HG03175 (cell line): ENCODE data around the gene SCARF2.
"Not testable (repeated sequence)": the region's sequence is repeated elsewhere in the genome, so short reads cannot be mapped to it uniquely, and the experiment has no call there.

Source experiments
- ATAC-seq: cut with Tn5 transposase; IDR thresholded peaks from one replicate; pipeline ENCODE4 v1.9.1; 2021; ENCODE audit warnings: mild to moderate bottlenecking, moderate library complexity; ENCODE audit not compliant: unreplicated experiment

The SCARF2 gene

DNA sequence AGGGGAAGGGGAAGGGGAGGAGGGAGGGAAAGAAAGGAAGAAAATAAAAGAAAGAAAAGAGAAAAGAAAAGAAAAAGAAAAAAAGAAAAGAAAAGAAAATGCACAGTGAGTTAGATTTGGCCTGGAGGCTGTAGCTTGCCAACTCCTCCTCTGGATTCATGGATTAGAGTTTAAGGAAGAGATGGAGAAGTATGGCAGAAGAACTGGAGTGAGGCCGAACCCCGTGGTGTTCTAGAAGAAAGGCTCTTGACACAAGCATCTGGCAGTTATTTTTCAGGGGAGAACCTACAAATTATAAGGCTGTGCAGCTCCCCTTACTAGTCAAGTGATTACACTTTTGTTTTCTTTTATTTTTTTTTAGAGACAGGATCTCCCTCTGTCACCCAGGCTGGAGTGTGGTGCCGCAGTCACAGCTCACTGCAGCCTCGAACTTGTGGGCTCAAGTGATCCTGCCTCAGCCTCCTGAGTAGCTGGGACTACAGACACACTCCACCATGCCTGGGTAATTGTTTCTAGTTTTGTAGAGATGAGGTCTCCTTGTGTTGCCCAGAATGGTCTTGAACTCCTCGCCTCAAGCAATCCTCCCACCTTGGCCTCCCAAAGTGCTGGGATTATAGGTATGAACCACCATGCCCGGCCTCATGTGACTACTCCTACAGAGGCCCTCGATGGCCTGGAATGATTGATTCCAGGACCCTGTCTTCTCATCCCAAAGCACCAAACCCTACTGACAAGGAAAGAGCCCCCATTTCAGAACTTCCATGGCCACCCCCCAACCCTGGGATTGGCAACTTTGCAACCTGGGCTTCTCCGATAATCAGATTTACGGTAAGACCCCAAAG is 24.2 kb downstream of the SCARF2 start:
- ATAC-seq: no peak

DNA sequence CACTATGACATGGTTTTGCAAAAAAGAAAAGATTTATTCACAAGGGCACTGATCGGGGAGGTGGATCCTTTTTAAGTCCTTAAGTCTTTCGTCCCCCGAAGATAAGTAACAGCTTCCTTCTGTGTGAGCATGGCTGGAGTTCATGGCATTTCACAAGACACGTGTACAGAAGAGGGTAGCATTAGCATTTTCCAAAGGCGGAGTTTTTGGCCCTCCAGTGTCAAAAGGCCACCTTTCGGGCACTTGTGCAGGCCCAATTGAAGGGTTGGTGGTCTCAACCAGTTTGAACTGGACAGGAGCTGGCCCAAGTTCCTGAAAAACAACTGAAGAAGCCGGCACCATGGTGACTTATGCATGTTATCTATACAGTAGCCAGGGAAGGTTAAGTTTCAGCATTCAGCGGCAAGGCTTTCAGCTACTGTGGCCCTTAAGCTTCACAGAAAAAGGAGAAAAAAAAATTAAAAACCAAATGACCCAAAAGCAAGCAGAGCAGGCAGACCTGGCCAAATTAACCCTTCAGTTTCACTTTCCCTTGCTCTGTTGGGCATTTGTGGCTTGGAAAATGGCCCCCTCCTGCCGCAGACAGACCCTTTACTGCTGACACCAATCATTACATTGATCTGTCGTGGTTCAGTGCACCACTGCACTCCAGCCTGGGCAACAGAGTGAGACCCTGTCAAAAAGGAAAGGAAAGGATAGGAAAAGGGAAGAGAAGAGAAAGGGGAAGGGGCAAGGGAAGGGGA is 25.0 kb downstream of the SCARF2 start:
- ATAC-seq: no peak

DNA sequence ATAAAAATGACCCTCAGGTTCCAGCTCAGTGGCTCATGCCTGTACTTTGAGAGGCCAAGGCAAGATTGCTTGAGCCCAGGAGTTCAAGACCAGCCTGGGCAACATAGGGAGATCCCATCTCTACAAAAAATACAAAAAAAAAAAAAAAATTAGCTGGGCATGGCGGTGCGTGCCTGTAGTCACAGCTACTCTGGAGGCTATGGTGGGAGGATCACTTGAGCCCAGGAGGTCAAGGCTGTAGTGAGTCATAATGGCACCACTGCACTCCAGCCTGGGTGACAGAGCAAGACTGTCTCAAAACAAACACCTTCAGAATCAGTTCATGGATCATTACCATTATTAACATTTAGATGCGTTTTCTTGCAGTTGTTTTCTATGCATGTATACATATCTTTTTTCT is 28.2 kb downstream of the SCARF2 start:
- not testable (repeated sequence) for ATAC-seq

DNA sequence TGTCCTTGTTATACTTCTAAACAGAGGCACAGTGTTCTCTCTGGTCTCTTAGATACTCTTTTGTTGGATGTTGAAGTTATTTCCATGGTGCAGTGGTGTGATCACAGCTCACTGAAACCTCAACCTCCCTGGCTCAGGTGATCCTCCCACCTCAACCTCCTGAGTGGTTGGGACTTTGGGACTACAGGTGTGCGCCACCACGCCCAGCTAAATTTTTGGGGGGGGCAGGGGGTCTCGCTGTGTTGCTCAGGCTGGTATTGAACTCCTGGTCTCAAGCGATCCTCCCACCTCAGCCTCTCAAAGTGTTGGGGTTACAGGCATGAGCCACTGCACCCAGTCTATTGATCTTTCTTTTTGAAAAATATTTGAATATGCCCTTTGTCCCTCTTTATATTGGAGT is 28.7 kb downstream of the SCARF2 start:
- no peak for ATAC-seq

DNA sequence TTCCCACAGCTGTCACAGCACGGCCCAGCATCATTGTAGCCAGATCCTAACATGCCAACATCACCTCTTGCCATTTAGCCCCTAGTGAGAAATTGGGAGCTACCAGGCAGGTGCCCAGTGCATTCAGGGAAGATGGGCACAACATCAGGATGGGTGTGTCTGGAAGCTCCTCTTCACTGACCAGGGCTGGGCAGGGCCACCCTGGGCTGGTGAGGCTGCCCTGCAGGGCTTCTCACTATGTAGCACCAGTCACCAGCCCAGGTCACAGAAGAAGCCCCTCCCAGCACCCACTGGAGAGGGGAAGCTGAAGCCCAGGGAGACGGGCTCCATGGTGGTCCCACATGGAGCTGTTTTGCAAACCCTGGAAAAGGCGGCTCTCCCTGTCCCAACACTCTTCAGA is 29.8 kb downstream of the SCARF2 start:
- no peak for ATAC-seq

DNA sequence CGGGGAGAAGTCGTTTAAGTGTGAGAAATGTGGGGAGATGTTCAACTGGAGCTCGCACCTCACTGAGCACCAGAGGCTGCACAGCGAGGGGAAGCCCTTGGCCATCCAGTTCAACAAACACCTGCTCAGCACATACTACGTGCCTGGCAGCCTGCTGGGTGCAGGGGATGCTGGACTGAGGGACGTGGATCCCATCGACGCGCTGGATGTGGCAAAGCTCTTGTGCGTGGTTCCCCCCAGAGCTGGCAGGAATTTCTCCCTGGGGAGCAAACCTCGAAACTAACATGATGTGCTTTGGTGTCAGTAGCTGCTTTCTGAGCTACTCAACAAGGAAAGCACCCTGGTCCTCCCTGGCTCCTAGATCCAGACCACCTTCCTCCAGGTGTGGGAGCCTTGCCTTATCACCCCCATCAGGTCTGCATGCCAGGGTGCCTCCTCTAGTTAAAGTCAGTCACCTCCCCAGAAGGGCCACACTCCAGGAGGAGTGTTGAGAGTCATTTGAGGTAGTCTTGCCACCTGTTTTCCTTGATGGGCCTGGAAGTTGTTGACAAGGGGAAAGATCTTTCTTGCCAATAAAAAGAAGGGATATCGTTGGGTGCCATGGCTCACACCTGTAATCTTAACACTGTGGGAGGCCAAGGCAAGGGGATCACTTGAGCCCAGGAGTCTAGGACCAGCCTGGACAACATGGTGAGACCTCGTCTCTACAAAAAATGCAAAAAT is 30.8 kb downstream of the SCARF2 start:
- no peak for ATAC-seq

DNA sequence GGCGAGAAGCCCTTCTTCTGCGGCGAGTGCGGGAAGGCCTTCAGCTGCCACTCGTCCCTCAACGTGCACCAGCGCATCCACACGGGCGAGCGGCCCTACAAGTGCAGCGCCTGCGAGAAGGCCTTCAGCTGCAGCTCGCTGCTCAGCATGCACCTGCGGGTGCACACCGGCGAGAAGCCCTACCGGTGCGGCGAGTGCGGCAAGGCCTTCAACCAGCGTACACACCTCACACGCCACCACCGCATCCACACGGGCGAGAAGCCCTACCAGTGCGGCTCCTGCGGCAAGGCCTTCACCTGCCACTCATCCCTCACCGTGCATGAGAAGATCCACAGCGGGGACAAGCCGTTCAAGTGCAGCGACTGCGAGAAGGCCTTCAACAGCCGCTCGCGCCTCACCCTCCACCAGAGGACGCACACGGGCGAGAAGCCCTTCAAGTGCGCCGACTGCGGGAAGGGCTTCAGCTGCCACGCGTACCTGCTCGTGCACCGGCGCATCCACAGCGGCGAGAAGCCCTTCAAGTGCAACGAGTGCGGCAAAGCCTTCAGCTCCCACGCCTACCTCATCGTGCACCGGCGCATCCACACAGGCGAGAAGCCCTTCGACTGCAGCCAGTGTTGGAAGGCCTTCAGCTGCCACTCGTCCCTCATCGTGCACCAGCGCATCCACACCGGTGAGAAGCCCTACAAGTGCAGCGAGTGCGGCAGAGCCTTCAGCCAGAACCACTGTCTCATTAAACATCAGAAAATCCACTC is 31.5 kb downstream of the SCARF2 start:
- ATAC-seq: no peak

DNA sequence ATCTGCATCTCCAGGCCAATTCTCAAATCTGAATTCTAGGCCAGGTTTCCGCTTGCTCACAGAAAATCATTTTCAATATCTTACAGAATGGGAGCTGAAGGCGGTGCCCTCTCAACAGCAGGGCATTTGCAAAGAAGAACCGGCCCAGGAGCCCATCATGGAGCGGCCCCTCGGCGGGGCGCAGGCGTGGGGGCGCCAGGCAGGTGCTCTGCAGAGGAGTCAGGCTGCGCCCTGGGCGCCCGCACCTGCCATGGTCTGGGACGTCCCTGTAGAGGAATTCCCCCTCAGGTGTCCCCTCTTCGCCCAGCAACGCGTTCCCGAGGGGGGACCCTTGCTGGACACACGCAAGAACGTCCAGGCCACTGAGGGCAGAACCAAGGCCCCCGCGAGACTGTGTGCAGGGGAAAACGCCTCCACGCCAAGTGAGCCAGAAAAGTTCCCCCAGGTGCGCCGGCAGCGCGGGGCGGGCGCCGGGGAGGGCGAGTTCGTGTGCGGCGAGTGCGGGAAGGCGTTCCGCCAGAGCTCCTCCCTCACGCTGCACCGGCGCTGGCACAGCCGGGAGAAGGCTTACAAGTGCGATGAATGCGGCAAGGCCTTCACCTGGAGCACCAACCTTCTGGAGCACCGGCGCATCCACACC is 32.2 kb downstream of the SCARF2 start:
- ATAC-seq: no peak

DNA sequence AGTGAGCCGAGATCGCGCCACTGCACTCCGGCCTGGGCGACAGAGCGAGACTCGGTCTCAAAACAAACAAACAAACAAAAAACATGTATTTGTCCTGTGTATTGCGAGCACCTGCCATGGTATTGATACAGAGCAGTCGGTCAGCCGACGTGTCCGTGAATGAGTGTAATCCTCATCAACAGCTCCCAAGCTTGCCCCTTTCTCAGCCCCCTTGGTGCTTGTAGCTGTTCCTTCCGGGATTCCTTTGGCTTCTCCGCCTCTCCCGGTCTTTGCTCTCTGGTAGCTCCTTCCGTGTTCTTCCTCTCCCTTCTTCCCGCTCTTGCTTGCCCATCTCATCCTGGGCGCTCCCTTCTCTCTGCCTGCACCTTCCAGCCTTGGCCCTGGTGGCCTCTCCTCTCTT is 32.7 kb downstream of the SCARF2 start:
- ATAC-seq: no peak

DNA sequence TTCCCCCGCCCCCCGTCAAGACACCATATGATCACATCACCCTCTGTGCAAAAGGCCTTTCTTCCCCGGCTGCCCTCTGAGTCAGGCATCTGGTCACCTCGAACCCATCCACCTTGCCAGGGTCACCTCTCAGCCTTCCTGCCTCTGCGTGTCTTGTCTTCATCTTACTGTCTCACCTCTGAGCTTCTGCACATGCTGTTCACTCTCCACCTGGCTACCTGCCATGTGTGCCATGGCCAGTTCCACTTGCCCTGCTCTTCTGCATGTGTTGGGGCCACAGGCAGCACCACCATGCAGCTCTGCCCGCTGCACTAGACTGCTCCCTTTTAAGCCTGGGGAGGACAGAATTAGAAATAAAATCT is 33.9 kb downstream of the SCARF2 start:
- no peak for ATAC-seq

DNA sequence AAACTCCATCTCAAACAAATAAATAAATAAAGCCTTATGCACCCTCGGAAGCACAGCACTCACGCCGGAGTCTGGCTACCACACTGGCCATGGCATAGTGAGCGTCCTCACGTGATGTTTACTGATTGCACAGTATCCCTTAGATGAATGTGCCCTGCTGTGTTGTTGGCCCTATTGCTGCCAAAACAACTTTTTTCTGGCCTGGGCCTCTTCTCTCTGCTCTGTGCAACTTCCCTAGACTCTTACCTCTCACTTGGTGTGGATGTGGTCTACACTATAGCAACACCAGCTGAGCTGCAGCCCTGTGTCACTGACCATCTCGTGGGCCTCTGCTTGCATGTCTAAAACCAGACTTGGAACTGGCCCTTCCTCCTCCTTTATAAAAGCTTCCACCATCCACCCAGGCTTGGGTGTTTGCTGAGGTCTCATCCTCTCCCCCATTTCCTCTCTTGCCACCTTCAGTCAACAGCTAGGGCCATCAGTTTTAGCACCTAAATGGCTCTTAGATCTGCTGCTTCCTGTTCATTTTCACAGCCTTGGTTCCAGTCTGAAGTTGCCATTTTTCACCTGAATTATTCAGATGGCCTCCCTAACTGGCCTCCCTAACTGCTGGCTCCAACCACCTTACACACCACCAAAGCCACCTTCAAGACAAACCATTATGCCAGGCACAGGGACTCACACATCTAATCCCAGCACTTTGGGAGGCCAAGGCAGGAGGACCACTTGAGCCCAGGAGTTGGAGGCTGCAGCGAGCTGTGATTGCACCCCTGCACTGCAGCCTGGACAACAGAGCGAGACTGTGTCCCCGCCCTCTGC is 34.5 kb downstream of the SCARF2 start:
- no peak for ATAC-seq

DNA sequence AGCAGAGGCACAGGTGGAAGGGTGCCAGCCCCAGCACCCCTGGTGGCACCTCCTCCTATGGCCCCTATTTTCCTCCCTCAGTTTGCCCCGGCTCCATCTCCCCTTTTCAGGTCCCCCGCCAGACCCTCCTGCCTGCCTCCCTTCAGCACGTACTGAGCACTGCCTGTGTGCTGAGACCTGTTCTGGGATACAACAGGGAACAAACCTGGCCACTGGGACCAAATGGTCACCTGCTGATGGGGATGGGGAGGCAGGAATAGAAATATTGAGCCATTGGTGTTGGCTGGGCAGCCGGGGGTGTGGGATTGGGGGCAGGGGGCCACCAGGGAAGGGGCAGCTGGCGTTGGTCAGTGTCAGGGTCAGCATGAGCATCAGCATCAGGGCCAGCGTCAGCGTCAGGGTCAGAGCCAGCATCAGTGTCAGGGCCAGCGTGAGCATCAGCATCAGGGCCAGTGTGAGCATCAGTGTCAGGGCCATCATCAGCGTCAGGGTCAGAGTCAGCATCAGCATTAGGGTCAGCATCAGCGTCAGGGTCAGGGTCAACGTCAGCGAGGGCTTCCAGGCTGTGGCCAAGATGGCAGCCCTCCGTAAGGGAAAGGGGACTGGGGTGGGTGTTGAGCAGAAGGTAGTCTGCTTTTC is 36.1 kb downstream of the SCARF2 start:
- no peak for ATAC-seq

DNA sequence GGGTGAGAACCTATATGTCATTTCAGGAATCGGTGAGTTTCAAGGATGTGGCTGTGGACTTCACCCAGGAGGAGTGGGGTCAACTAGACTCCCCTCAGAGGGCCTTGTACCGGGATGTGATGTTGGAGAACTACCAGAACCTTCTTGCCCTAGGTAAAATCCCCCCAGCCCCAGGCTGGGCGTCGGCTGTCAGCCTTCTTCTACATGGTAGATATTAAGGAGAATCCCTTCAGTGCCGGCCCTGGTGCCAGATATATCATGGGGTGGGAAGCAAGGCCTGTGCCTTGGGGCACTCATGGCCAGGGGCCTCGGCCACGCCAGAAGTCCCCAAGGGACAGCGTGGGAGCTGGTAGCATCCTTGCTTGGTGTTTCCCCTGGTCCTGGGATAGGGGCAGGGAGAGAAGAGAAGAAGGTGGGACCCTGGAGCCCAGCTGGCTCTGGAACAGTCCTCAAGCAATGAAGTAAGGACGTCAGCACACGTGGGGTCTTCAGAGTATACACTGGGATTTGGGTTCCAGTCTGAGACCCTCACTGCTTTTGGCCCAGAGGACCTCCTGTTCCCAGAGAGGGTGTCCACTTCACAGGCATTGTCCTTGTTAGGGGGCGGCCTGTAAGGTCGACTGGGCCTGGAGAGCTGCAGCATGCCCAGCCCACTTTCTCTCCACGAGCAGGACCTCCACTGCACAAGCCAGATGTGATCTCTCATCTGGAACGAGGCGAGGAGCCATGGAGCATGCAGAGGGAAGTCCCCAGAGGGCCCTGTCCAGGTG is 36.8 kb downstream of the SCARF2 start:
- no peak for ATAC-seq

DNA sequence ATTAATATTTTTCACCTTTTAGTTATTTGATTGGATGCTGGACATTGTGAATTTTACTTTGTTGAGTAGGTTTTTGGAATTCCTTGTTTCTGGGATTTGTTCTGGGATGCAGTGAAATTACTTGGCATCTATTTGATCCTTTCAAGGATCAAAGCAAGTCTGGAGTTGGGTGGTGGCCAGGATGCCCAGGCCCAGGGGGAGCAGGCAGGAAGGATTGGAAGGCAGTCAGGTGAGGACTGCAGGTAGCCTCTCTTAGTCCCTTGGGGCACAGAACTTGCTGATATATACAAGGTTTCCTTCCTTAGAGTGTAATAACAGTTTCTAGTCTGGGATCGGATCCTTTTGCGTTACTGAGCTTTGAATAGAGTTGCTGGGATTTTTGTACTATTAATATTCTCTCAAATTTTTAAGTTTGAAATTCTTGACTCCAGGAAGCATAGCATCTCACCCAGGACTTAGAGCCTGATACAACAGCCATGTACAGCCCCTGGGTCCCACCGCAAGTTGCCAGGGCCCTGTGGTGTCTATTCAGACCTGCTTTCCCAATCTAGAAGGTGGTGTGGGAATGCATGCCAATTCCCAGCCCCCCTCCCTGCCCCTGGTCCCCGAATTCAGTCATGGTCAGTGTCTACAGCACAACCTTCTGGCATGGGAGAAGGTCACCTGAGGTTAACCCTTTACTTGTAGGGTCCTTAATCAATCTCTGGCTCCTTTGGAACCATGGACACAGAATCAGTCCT is 37.6 kb downstream of the SCARF2 start:
- no peak for ATAC-seq

DNA sequence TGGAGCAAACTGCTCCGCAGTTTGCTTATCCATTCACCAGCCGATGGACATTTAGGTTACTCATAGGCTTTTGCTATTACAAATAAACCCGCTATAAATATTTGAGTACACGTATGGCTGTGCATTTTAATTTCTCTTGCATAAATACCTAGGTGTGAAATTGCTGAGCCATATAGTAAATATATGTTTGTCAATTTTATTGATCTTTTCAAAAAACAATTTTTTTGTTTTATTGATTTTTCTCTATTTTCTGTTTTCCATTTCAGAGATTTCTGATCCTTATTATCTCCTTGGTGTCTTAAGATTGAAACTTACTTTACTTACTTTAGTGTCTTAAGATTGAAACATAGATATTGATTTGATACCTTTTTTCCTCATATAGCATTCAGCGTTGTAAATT is 39.2 kb downstream of the SCARF2 start:
- ATAC-seq: no peak

DNA sequence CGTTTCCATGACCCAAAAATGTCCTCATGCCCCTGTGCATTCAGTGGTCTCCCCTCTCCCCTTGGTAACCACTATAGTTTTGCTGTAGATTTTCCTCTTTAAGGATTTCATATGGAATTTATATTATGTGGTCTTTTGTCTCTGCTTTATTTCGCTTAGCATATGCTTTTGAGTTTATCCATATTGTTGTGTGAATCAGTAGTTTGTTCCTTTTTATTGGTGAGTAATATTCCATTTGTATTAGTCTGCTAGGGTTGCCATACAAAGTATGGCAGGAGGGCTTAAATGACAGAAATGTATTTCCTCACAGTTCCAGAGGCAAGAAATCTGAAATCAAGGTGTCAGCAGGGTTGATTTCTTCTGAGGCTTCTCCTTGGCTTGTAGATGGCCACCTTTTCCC is 40.1 kb downstream of the SCARF2 start:
- no peak for ATAC-seq

DNA sequence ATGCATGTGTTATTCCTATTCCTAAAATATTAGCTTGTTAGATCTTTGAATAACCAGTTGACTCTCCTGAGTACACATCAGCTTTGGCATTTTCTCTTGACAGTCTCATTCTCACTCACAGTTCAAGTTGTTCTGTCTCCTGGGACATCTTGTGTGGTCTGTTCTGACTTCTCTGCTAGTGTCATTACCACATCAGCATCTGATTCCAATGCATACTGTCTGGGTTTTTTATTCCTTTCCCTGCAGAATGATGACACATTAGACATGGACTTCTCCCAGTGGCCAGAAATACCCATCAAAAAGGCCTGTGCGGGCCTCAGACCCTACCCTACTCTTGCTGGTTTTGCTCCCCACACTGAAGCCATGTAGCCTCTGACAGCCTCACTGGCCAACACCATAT is 41.0 kb downstream of the SCARF2 start:
- ATAC-seq: no peak

DNA sequence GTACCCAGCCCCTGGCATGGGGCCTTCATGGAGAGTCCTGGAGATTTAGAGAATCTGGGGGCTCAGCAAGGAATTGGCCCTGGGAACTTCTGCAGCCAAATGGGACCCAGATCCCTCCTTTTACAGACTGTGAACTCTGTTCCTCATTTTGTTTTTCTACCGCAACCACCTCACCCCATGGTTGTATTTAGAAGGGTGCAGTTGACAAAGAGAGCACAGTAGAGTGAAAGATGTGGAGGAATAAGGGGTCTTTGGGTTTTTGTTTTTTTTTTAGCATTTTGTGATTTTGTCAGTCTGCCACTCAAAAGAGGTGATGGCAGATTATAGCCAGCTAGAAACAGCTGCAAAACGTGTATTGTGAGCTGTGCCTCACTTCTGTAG is 41.7 kb downstream of the SCARF2 start:
- ATAC-seq: no peak
